GM19351 (cell line): ENCODE results near the gene DYSF.

Experiments
- ATAC-seq: cut with Tn5 transposase; IDR thresholded peaks from one replicate; pipeline ENCODE4 v1.9.1; 2021; ENCODE audit warnings: mild to moderate bottlenecking, moderate library complexity; ENCODE audit not compliant: unreplicated experiment

Gene DYSF

GRCh38 chr2:71667256-71668182 lies 214.2 kb downstream of the DYSF start:
- ATAC-seq: no peak

DNA sequence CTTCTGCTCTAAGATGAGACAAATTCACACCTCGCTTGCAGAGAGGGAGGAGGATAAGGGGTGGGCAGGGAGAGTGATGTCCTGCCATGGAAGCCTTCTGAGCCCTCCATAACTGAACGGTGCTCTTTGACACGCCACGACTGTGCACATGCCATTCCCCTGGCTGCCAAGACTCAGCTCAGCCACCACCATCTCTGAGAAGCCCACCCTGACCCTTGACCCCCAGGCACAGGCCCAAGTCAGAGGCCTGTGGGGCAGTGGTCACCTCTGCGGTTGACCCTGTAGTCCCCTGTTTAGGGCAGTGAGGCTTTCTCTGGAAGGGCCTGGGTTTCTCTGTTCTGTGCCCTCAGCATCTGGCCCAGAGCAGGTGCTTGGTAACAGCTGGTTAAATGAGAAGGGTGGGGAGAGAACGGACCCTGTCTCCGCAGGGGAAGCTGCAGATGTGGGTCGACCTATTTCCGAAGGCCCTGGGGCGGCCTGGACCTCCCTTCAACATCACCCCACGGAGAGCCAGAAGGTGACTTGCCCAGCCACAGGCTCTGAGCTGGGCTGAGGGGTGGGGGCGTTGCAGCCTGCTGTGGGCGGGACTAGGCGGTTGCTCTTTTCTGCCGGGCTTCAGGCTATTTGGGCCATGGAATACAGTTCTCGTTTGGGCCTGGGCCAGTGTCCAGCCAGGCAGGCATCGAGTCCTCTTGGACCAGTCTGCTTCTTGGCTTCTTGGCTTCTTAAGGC lies 215.1 kb downstream of the DYSF start:
- no peak for ATAC-seq

- ATAC-seq: no peak
Measured at GRCh38 chr2:71669058-71669456, 215.7 kb downstream of the DYSF start.

GRCh38 chr2:71669628-71670429 lies 216.5 kb downstream of the DYSF start:
- no peak for ATAC-seq

DNA sequence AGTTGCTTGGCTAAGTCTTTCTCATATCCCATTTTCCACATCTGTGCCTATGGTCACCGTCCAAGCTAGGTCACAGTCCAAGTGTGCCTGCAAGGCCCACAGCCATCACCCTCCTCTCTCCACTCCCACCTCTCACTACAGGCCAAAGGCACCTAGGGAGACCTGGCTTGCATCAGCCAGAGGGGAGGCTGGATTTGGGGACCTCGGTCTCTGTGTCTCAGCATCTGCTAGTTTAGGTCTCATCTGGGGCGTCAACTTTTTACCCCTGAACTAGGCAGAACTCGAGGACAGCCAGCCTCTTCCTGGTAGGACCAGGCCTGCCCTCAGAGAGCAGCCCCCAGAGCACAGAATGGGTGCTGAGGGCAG lies 217.1 kb downstream of the DYSF start:
- ATAC-seq: no peak

DNA sequence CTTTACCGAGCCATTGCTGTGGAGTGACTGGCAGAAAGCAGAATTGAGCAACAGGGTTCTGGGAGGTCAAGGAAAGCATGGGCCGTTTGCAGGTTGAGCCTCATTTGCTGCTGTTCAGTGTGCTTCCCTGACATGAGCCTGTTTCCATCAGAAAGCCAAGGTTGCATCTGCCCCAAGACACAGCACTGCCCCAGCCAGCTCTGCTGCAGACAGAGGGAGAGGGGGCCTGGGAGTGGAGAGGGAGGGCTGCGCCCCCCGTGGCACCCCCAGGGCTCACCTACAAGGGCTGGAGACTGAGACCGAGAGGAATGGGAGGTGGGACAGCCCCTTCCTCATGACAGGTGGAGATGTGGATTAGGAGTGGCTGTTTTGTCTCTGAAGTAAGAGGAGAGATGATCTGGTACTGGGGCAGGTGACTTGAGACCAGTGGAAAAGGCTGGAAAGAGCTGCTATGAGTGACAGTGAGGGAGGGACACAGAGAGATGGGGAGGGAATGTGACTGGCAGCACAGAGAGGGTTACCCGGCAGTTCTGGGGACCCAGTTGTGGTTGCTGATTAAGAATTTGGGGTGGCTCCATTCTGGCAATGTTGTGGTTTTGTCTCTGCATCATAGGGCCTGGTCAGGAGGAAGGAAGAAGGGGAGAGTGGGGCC lies 218.0 kb downstream of the DYSF start:
- no peak for ATAC-seq

DNA sequence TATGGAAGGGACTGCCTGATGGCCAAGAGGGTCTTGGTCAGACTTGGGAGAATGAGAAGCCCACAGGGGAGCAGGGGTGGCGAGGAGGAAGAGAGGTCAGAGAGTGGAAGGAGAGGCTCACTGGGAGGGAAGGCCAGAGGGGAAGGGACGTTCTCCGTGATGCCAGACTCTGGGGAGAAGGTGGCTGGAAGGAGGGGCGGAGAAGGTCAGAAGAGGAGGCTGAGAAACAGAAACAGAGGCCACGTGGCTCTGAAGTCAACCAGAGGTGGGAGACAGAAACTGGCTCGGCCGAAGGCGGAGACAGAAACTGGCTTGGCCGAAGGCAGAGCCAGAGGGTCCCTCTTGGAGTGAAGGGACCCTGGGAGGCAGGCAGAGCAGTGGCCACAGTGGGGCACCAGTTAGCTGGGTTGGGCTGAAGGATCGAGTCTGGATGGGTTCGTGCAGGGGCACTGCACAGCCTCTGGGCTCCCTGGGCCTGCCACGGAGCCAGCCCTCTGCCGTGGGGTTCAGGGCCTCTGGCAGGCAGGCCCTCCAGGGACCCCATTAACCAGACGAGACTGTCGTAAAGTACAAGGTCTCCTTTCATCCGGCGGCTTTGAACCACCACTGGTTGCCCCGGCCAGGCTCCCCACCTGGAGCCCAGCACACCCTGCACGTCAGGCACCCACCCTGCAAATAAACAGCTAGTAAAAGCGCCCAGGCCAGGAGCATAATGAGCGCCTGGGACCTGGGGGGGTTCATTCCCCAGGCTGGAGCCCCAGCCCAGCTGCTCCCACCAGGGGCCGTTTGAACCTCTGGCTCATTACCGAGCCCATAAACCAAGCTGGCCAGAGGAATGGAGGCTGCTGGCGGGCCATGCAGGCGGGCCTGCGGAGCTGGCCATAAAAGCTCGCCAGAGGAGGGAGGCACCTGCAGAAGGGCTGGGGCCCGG lies 218.8 kb downstream of the DYSF start:
- no peak for ATAC-seq

GRCh38 chr2:71672826-71673795 lies 219.8 kb downstream of the DYSF start:
- no peak for ATAC-seq

DNA sequence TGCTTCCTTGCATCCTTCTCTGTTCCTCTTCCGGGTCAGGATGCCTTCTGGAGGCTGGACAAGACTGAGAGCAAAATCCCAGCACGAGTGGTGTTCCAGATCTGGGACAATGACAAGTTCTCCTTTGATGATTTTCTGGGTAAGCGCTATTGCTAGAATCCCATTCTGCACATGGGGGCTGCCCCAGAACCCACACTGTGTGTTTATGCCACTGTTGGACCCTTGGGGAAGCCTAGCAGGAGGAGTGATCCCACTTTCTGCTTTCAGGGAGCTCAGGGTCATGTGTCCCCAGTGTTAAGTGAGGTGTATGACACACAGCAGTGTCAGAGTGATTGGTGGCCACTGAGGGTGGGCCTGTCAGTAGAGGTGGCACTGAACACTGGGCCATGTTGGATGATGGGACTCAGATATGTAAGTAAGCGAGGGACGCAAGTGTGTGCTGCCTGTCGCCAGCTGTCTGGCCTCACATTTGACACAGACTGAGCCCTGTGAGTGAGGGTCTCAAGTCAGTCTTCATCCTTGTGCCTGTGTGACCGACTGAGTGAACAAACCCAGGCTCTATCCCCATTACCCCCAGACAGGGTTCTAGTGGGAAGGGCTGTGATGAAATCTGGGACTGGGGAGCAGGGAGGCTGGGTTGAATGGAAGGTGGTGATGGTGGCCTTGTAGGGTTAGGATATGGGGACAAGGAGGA lies 220.9 kb downstream of the DYSF start:
- no peak for ATAC-seq

DNA sequence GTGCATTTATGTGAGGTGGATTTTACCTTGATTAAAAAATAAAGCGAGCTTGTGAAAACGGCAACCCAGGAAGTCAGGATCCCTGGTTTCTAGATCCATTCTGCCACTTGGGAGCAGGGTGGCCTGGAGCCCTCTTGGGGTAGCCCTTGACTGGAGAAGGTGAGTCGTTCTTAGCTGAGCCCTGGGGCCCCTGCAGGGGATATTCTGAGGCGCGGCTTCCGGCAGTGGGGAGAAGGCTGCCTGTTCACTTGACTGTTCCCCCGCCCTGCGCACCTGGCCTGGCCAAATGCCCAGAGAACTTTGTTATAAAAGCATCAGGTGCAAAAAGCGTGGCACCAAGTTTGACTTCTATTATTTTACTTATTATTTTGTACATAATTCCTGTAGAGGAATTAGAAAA lies 221.9 kb downstream of the DYSF start:
- ATAC-seq: no peak

GRCh38 chr2:71678874-71679273 lies 225.5 kb downstream of the DYSF start:
- no peak for ATAC-seq

GRCh38 chr2:71679491-71679890 lies 226.1 kb downstream of the DYSF start:
- no peak for ATAC-seq

- ATAC-seq: no peak
Measured at GRCh38 chr2:71680925-71681324, 227.6 kb downstream of the DYSF start.

DNA sequence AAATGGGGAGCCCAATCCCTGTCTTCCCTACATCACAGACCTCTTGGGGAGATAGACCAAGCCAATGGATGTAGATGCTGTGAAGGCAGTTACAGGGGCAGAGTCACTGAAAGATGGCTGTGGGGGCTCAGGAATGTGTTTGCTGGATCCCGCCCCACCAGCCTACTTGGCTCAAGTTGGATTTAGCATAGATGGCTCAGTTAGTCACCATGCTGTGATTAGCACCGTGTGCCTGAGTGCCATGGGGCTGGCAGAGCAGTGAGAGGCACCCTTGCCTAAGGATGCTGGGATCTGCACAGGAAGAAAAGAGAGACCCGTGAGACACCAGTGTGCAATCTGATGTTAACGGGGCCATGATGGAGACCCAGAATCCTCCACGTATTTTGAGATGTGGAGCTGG lies 228.3 kb downstream of the DYSF start:
- ATAC-seq: no peak

- ATAC-seq: no peak
Measured at GRCh38 chr2:71682341-71682740, 229.0 kb downstream of the DYSF start.

DNA sequence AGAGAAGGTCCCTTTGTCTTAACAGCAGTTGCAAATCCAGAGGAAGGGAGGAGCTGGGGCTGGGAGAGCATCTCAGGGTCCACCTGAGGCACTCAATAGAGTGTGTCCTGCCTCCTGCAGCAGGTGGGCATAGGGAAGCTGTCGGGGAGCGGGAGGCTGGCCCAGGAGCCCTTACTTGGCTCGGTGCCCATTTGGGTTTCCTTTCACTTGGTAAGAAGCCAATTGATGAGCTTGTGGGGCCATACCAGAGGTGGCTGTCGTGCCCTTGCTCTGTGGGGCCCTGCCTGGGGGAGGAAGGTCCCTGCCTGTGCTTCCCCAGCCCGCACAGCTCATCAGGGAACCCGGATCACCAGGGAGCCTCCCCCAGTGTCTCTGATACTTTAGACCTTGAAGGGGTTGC lies 229.7 kb downstream of the DYSF start:
- no peak for ATAC-seq

DNA sequence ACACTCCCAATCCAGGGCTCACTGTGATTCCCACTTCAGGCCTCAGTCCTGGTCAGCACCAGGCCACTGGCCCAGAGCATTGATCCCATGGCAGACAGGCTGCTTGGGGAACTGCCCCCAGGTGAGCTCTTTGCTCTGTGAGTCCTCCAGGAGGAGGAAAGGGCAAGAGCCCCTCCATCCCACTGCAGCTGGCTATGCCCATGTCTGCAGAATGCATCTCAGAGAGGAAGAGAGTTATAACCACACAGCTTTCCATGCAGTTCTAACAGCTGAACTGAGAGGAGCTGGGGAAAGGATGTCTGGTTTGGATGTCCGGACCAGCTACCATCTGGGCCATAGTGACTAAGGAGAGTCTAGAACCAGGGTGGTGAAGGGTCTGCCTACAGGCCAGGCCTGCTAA lies 230.3 kb downstream of the DYSF start:
- ATAC-seq: no peak
